Peyer's patch (tissue), 4 donors: ENCODE results near the gene SGMS1. TPM values are rescaled to one million over a fixed set of nuclear protein-coding genes. Genes with fewer than 3 reads are reported as not detected.

Experiments
- DNase-seq, 3 donors: peaks; one replicate each; pipeline ENCODE4 v3.0.0-alpha.2; 2017 to 2019
- H3K27ac ChIP-seq, 4 donors: fragments of 200-600 bp; sonication (generic); one replicate each; pipeline ENCODE4 v1.5.1; 2016 to 2019
- H3K27me3 ChIP-seq, 2 donors: fragments of 200-600 bp; sonication (generic); one replicate each; pipeline ENCODE4 v1.5.1; 2019
- H3K36me3 ChIP-seq, 3 donors: fragments of 200-600 bp; sonication (generic); one replicate each; pipeline ENCODE4 v1.5.1; 2016 to 2019
- H3K4me1 ChIP-seq, 4 donors: fragments of 200-600 bp; sonication (generic); one replicate each; pipeline ENCODE4 v1.5.1; 2016 to 2019
- H3K4me3 ChIP-seq, 4 donors: fragments of 200-600 bp; sonication (generic); 1 replicate in 3 of 4; 2 replicates in 1 of 4; pipeline ENCODE4 v1.5.1; 2016 to 2019; ENCODE audit warnings: mild to moderate bottlenecking in 1 of 4
- H3K9me3 ChIP-seq, 4 donors: fragments of 200-600 bp; sonication (generic); one replicate each; pipeline ENCODE4 v1.5.1; 2016 to 2019; ENCODE audit warnings: mild to moderate bottlenecking in 1 of 4
- CTCF ChIP-seq, 6 experiments: fragments of 450-650 bp in 4 of 6; fragments of 200-600 bp in 2 of 6; sonication (generic) in 1 of 6; IDR thresholded peaks; one replicate each; pipeline ENCODE4 v1.5.1; 2017 to 2019; ENCODE audit warnings: antibody characterized with exemption in 6 of 6, mild to moderate bottlenecking in 3 of 6, moderate library complexity in 1 of 6
- POLR2A ChIP-seq, 2 donors: fragments of 450-650 bp; IDR thresholded peaks; one replicate each; pipeline ENCODE4 v1.5.1; 2017; ENCODE audit warnings: antibody characterized with exemption in 2 of 2, mild to moderate bottlenecking in 2 of 2, moderate library complexity in 2 of 2
- total RNA-seq, 4 donors: library from RNA; depleted of rRNA; stranded (reverse); fragments of >200 nt; gene quantifications; one replicate each; pipeline ENCODE4 v1.1.0, GENCODE V29; 2016

The SGMS1 gene
- total RNA-seq, 4 donors from 2014 or later: 73.4 to 117 (median 88.4) TPM

- Histone ChIP-seq H3K27me3 (no peaks in the 10 kb centered on the region), H3K4me1 (peaks cover 0 to 10% (median 6%) of the 10 kb centered on the region in 4 donors), H3K9me3 (no peaks in the 10 kb centered on the region), H3K4me3 (no peak overlapping the region), H3K36me3 (no peaks in the 10 kb centered on the region), H3K27ac (no peak overlapping the region)
- no peak for DNase-seq
- TF ChIP-seq POLR2A (IDR thresholded peaks at IDR 0.05) (no peak), CTCF (IDR thresholded peaks at IDR 0.05) (no peak)
These were observed 80.9 kb downstream of the SGMS1 start for GRCh38 chr10:50542871-50543270.

- TF ChIP-seq CTCF (IDR thresholded peaks at IDR 0.05) (no peak), POLR2A (IDR thresholded peaks at IDR 0.05) (no peak)
- DNase-seq: no peak
- Histone ChIP-seq H3K4me1 (peaks cover 0 to 10% (median 6%) of the 10 kb centered on the region in 4 donors), H3K9me3 (no peaks in the 10 kb centered on the region), H3K36me3 (no peaks in the 10 kb centered on the region), H3K4me3 (no peak overlapping the region), H3K27ac (no peak overlapping the region), H3K27me3 (no peaks in the 10 kb centered on the region)
These were observed 81.8 kb downstream of the SGMS1 start for GRCh38 chr10:50541921-50542320.

- TF ChIP-seq POLR2A (IDR thresholded peaks at IDR 0.05): no peak
- no peak for TF ChIP-seq CTCF (IDR thresholded peaks at IDR 0.05)
- no peak for DNase-seq
- Histone ChIP-seq H3K27me3 (no peaks in the 10 kb centered on the region), H3K4me3 (no peak overlapping the region), H3K27ac (no peak overlapping the region), H3K4me1 (peaks cover 0 to 10% (median 6%) of the 10 kb centered on the region in 4 donors), H3K36me3 (no peaks in the 10 kb centered on the region), H3K9me3 (no peaks in the 10 kb centered on the region)
These were observed 82.4 kb downstream of the SGMS1 start for GRCh38 chr10:50541317-50541716.

- Histone ChIP-seq H3K27ac (no peak overlapping the region), H3K36me3 (no peaks in the 10 kb centered on the region), H3K9me3 (no peaks in the 10 kb centered on the region), H3K27me3 (no peaks in the 10 kb centered on the region), H3K4me1 (peaks cover 0 to 10% (median 6%) of the 10 kb centered on the region in 4 donors), H3K4me3 (no peak overlapping the region)
- no peak for TF ChIP-seq CTCF (IDR thresholded peaks at IDR 0.05)
- TF ChIP-seq POLR2A (IDR thresholded peaks at IDR 0.05): no peak
- no peak for DNase-seq
These were observed 83.0 kb downstream of the SGMS1 start for GRCh38 chr10:50540826-50541122.

GRCh38 chr10:50540069-50540825, 83.5 kb downstream of the SGMS1 start:
- no peak for TF ChIP-seq CTCF (IDR thresholded peaks at IDR 0.05)
- TF ChIP-seq POLR2A (IDR thresholded peaks at IDR 0.05): no peak
- no peak for DNase-seq
- H3K9me3 ChIP-seq: no peaks in the 10 kb centered on the region

More at GRCh38 chr10:50540069-50540825, 83.5 kb downstream of the SGMS1 start:
- Histone ChIP-seq H3K27me3 (no peaks in the 10 kb centered on the region), H3K36me3 (no peaks in the 10 kb centered on the region), H3K27ac (no peak overlapping the region), H3K4me1 (peaks cover 0 to 10% (median 6%) of the 10 kb centered on the region in 4 donors), H3K4me3 (no peak overlapping the region)
